HG02885 (cell line): ENCODE data around the gene SPNS3.

ENCODE experiments used
- ATAC-seq: cut with Tn5 transposase; IDR thresholded peaks from one replicate; pipeline ENCODE4 v1.9.1; 2021; ENCODE audit warnings: mild to moderate bottlenecking; ENCODE audit not compliant: unreplicated experiment, poor library complexity

The SPNS3 gene

GRCh38 chr17:4425398-4425797 is 8.3 kb upstream of the SPNS3 start:
- ATAC-seq = no peak

GRCh38 chr17:4426499-4427208 is 7.1 kb upstream of the SPNS3 start:
- no peak for ATAC-seq

- no peak for ATAC-seq
These were observed 6.2 kb upstream of the SPNS3 start for GRCh38 chr17:4427505-4427904.

GRCh38 chr17:4436381-4436780 is 2.6 kb downstream of the SPNS3 start:
- no peak for ATAC-seq

GRCh38 chr17:4436846-4437245 is 3.1 kb downstream of the SPNS3 start:
- ATAC-seq = no peak

GRCh38 chr17:4438162-4438944 is 4.6 kb downstream of the SPNS3 start:
- ATAC-seq = no peak

- no peak for ATAC-seq
These were observed 6.3 kb downstream of the SPNS3 start for GRCh38 chr17:4440021-4440420.

GRCh38 chr17:4440690-4441686 is 7.2 kb downstream of the SPNS3 start:
- ATAC-seq = no peak

GRCh38 chr17:4442582-4442981 is 8.8 kb downstream of the SPNS3 start:
- no peak for ATAC-seq

- ATAC-seq = no peak
These were observed 9.7 kb downstream of the SPNS3 start for GRCh38 chr17:4443476-4443875.

GRCh38 chr17:4444782-4445473 is 11.2 kb downstream of the SPNS3 start:
- ATAC-seq = no peak

- no peak for ATAC-seq
These were observed 12.0 kb downstream of the SPNS3 start for GRCh38 chr17:4445731-4446130.

- ATAC-seq = no peak
These were observed 12.8 kb downstream of the SPNS3 start for GRCh38 chr17:4446326-4447071.

GRCh38 chr17:4448197-4448980 is 14.6 kb downstream of the SPNS3 start:
- no peak for ATAC-seq

GRCh38 chr17:4449736-4450135 is 16.0 kb downstream of the SPNS3 start:
- ATAC-seq = no peak

- ATAC-seq = no peak
These were observed 17.1 kb downstream of the SPNS3 start for GRCh38 chr17:4450710-4451316.

- no peak for ATAC-seq
These were observed 20.3 kb downstream of the SPNS3 start for GRCh38 chr17:4453812-4454591.
